ENCODE data around the gene PLA2G2F. TPM values are rescaled to one million over a fixed set of nuclear protein-coding genes. Genes with fewer than 3 reads are reported as not detected.

The PLA2G2F gene
- total RNA-seq (2014; rRNA removed; shearing (Covaris generic)), result not detected in 2 replicates

- Histone ChIP-seq H3K27me3 (ENCODE audit: control insufficient read depth, insufficient read depth, low read length) (no peaks in the 10 kb centered on the region), H3K36me3 (replicated peaks; ENCODE audit: control insufficient read depth, insufficient read depth, low read length) (no peaks in the 10 kb centered on the region), H3K4me3 (ENCODE audit: insufficient read depth, low read depth, low read length) (no peak within 1 kb of the TSS)
- DNase-seq, result no peak
Measured at GRCh38 chr1:20138961-20139550, at the start of gene PLA2G2F. Gene PLA2G2F (plus strand): TSS chr1:20139323. CDS start chr1:20139428, 105 bp downstream.

GRCh38 chr1:20089328-20090077 is 49.6 kb upstream of the PLA2G2F start:
- H3K36me3 ChIP-seq (replicated peaks; ENCODE audit: control insufficient read depth, insufficient read depth, low read length), result no peaks in the 10 kb centered on the region
- no peaks in the 10 kb centered on the region for H3K27me3 ChIP-seq (ENCODE audit: control insufficient read depth, insufficient read depth, low read length)
- no peak overlapping the region for H3K4me3 ChIP-seq (ENCODE audit: insufficient read depth, low read depth, low read length)
- peak; percentile 58 for DNase-seq

- no peaks in the 10 kb centered on the region for H3K36me3 ChIP-seq (replicated peaks; ENCODE audit: control insufficient read depth, insufficient read depth, low read length)
- DNase-seq, result no peak
- no peaks in the 10 kb centered on the region for H3K27me3 ChIP-seq (ENCODE audit: control insufficient read depth, insufficient read depth, low read length)
Measured at GRCh38 chr1:20090119-20090518, 49.0 kb upstream of the PLA2G2F start.

DNA sequence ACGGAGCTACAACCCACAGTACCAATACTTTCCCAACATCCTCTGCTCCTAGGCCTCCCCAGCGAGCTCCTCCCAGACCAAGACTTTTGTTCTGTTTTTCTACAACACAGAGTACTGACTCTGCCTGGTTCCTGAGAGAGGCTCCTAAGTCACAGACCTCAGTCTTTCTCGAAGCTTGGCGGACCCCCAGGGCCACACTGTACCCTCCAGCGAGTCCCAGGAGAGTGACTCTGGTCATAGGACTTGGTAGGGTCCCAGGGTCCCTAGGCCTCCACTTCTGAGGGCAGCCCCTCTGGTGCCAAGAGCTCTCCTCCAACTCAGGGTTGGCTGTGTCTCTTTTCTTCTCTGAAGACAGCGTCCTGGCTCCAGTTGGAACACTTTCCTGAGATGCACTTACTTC is 48.5 kb upstream of the PLA2G2F start:
- no peak for DNase-seq
- Histone ChIP-seq H3K4me3 (ENCODE audit: insufficient read depth, low read depth, low read length) (no peak overlapping the region), H3K36me3 (replicated peaks; ENCODE audit: control insufficient read depth, insufficient read depth, low read length) (no peaks in the 10 kb centered on the region), H3K27me3 (ENCODE audit: control insufficient read depth, insufficient read depth, low read length) (no peaks in the 10 kb centered on the region)

More at GRCh38 chr1:20090119-20090518, 49.0 kb upstream of the PLA2G2F start:
- no peak overlapping the region for H3K4me3 ChIP-seq (ENCODE audit: insufficient read depth, low read depth, low read length)

DNA sequence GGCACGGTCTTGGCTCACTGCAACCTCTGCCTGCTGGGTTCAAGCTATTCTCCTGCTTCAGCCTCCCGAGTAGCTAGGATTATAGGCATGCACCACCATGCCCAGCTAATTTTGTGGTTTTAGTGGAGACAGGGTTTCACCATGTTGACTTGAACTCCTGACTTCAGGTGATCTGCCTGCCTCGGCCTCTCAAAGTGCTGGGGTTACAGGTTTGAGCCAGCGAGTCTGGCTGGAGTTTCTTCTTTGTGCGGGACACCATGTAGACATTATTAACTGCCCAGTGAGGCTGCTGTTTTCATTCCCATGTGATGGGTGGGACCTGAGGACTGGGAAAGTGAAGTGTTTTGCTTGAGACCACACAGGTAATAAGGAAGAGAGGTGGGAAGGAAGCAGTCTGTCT is 45.8 kb upstream of the PLA2G2F start:
- no peaks in the 10 kb centered on the region for H3K36me3 ChIP-seq (replicated peaks; ENCODE audit: control insufficient read depth, insufficient read depth, low read length)
- no peak overlapping the region for H3K4me3 ChIP-seq (ENCODE audit: insufficient read depth, low read depth, low read length)
- no peak for DNase-seq
- no peaks in the 10 kb centered on the region for H3K27me3 ChIP-seq (ENCODE audit: control insufficient read depth, insufficient read depth, low read length)

GRCh38 chr1:20093940-20094391 is 45.2 kb upstream of the PLA2G2F start:
- Histone ChIP-seq H3K36me3 (replicated peaks; ENCODE audit: control insufficient read depth, insufficient read depth, low read length) (no peaks in the 10 kb centered on the region), H3K27me3 (ENCODE audit: control insufficient read depth, insufficient read depth, low read length) (no peaks in the 10 kb centered on the region), H3K4me3 (ENCODE audit: insufficient read depth, low read depth, low read length) (no peak overlapping the region)
- DNase-seq, result no peak

DNA sequence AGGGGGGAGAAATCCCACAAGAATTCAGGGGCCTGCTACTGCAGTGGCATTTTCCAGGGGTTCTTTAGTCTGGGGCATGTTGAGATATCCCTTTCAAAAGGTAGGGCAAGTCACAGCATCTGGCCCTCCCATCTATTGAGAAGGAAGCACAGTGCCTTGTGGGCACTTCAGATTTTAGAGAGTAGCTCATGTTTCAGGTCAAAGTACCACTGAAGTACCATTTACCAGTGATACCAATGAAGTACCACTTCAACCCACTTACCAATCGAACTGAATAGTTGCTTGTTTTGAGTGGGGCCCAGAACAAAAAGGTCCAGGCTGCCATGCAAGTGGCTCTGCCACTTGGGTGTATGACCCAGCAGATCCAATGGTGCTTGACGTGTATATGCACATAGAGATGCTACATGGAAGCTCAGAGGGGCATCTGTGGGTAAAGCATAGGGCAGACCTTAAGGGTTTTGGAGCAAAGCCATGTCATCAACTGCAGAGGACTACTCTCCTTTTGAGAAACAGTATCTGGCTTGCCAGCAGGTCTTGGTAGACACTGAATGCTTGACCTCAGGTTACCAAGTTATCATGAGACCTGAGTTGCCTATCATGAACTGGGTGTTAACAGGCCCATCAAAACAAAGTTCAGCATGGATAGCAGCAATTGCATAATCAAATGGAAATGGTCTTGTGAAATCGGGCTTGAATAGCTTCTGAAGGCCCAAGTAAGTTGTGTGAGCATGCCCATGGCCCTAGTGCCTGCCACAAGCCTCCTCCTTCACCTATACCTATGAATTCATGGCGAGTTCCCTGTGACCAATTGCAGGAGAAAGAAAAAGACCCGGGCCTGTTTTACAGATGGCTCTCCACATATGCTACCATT is 43.3 kb upstream of the PLA2G2F start:
- Histone ChIP-seq H3K4me3 (ENCODE audit: insufficient read depth, low read depth, low read length) (no peak overlapping the region), H3K27me3 (ENCODE audit: control insufficient read depth, insufficient read depth, low read length) (no peaks in the 10 kb centered on the region), H3K36me3 (replicated peaks; ENCODE audit: control insufficient read depth, insufficient read depth, low read length) (no peaks in the 10 kb centered on the region)
- no peak for DNase-seq

DNA sequence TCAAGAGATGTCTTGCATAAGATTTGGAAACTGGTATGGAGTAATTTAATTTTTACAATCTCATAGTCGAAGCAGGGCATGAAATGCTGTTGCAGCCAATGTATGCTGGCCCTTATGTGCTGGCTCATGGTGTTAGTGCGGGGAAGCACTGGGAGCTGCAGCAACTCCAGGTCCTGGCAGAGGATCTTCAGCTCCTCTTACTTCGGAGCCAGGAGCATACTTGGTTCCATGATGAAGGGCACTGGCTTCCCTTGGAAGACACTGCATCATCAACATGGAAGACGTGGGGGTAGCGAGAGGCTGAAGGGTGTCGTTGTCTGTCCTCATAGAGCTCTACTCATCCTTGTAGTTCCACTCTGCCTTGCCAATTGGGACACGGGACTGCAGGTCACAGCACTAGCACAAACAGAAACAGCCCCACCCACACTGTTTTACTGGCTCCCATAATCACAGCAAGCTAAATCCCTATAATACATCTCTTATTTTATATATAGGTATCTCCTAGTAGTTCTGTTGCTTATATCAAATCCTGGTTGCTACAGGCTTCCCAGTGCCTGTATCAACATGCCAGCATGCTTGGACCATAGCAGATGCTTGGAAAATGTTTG is 42.2 kb upstream of the PLA2G2F start:
- Histone ChIP-seq H3K36me3 (replicated peaks; ENCODE audit: control insufficient read depth, insufficient read depth, low read length) (no peaks in the 10 kb centered on the region), H3K4me3 (ENCODE audit: insufficient read depth, low read depth, low read length) (no peak overlapping the region), H3K27me3 (ENCODE audit: control insufficient read depth, insufficient read depth, low read length) (no peaks in the 10 kb centered on the region)
- no peak for DNase-seq

DNA sequence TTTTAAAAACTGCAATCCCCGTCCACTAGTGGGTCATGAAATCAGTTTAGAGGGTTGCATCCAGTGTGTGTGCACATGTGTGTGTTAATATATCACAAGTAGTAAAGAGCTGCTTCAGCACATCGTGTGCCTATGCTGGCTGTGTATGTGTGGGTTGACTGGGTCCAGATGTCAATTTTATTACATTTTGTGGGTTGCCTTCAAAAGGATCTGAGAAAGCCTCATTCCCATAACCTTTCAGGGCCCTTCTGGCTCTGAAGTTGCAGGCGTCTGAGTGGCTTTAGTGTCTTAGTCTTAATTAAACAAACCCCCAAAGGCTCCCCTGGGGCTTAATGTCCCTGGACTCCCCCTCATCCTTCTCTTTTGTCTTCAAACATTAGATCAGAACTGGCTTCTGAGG is 39.6 kb upstream of the PLA2G2F start:
- no peak overlapping the region for H3K4me3 ChIP-seq (ENCODE audit: insufficient read depth, low read depth, low read length)
- no peaks in the 10 kb centered on the region for H3K36me3 ChIP-seq (replicated peaks; ENCODE audit: control insufficient read depth, insufficient read depth, low read length)
- DNase-seq, result no peak

DNA sequence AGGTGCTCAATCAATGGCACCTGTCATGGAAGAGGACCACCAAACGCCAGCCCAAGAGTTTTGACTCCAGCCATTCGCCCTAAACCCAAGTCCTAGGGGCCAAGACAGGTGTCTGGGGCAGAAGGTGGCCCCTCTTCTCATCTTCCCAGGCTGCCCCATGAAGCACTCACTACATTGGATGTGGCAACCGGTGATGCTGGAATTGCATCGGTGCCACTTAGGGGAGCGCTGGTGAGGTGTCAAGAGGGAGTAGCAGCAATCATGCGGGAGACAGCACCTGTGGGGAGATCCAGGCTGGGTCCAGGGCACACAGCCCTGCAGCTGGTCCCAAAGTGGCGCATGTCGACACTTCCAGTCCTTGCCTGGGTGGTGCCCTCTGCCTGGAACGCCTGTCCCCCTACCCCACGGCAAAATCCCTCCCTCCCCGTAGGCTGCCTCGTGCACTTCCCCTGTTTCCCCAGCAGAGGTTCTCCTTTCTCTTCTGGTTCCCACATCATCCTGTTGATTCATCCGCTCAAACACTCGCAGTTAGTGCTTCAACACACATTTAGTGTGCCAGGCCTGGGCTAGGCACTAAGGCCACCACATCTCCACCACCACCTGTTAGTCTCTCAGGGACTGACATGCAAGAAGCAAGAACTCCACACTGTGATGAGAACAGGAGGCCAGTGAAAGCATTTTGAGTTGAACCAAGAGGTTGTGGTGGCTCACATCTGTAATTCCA is 38.3 kb upstream of the PLA2G2F start:
- DNase-seq, result peak; percentile 87
- Histone ChIP-seq H3K4me3 (ENCODE audit: insufficient read depth, low read depth, low read length) (no peak overlapping the region), H3K27me3 (ENCODE audit: control insufficient read depth, insufficient read depth, low read length) (no peaks in the 10 kb centered on the region), H3K36me3 (replicated peaks; ENCODE audit: control insufficient read depth, insufficient read depth, low read length) (no peaks in the 10 kb centered on the region)

More for the DNA sequence above, 39.6 kb upstream of the PLA2G2F start:
- no peaks in the 10 kb centered on the region for H3K27me3 ChIP-seq (ENCODE audit: control insufficient read depth, insufficient read depth, low read length)

GRCh38 chr1:20102875-20103274 is 36.2 kb upstream of the PLA2G2F start:
- no peak for DNase-seq
- Histone ChIP-seq H3K27me3 (ENCODE audit: control insufficient read depth, insufficient read depth, low read length) (no peaks in the 10 kb centered on the region), H3K4me3 (ENCODE audit: insufficient read depth, low read depth, low read length) (no peak overlapping the region), H3K36me3 (replicated peaks; ENCODE audit: control insufficient read depth, insufficient read depth, low read length) (no peaks in the 10 kb centered on the region)

DNA sequence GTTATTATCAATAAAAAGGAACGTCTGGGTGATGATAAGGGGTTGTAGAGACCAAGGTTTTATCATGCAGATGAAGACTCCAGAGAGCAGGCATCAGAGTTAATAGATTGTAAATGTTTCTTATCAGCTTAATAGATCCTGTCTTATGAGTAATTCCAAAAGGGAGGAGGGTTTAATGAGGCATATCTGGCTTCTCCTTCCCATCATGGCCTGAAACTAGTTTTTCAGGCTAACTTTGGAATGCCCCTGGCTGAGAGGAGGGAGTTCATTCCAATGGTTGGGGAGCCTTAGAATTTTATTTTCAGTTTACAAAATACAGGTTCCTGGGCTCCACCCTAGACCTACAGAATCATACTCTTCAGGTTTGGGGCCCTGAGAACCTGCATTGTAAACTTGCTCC is 33.3 kb upstream of the PLA2G2F start:
- Histone ChIP-seq H3K27me3 (ENCODE audit: control insufficient read depth, insufficient read depth, low read length) (no peaks in the 10 kb centered on the region), H3K36me3 (replicated peaks; ENCODE audit: control insufficient read depth, insufficient read depth, low read length) (no peaks in the 10 kb centered on the region), H3K4me3 (ENCODE audit: insufficient read depth, low read depth, low read length) (no peak overlapping the region)
- no peak for DNase-seq

- Histone ChIP-seq H3K36me3 (replicated peaks; ENCODE audit: control insufficient read depth, insufficient read depth, low read length) (no peaks in the 10 kb centered on the region), H3K4me3 (ENCODE audit: insufficient read depth, low read depth, low read length) (no peak overlapping the region), H3K27me3 (ENCODE audit: control insufficient read depth, insufficient read depth, low read length) (no peaks in the 10 kb centered on the region)
- DNase-seq, result no peak
Measured at GRCh38 chr1:20107351-20107750, 31.8 kb upstream of the PLA2G2F start.

DNA sequence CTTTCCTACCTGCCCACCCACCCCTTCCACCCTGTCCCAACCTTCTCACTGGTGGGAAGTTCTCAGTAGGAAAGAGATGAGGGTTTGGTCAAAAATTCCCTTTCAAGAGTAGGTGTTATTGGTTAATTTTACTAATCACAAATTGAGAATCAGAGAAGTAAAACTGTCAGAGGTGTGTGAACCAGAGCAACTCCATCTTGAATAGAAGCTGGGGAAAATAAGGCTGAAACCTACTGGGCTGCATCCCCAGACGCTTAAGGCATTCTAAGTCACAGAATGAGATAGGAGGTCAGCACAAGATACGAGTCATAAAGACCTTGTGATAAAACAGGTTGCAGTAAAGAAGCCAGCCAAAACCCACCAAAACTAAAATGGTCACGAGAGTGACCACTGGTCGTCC is 31.3 kb upstream of the PLA2G2F start:
- Histone ChIP-seq H3K27me3 (ENCODE audit: control insufficient read depth, insufficient read depth, low read length) (no peaks in the 10 kb centered on the region), H3K4me3 (ENCODE audit: insufficient read depth, low read depth, low read length) (no peak overlapping the region), H3K36me3 (replicated peaks; ENCODE audit: control insufficient read depth, insufficient read depth, low read length) (no peaks in the 10 kb centered on the region)
- no peak for DNase-seq
